Measurements from ENCODE around the gene PRKN. TPM values are rescaled to one million over a fixed set of nuclear protein-coding genes. Genes with fewer than 3 reads are reported as not detected.

PRKN gene
- total RNA-seq, 4 donors from 2014 or later: 5.2 to 121 (median 6.9) TPM

DNA sequence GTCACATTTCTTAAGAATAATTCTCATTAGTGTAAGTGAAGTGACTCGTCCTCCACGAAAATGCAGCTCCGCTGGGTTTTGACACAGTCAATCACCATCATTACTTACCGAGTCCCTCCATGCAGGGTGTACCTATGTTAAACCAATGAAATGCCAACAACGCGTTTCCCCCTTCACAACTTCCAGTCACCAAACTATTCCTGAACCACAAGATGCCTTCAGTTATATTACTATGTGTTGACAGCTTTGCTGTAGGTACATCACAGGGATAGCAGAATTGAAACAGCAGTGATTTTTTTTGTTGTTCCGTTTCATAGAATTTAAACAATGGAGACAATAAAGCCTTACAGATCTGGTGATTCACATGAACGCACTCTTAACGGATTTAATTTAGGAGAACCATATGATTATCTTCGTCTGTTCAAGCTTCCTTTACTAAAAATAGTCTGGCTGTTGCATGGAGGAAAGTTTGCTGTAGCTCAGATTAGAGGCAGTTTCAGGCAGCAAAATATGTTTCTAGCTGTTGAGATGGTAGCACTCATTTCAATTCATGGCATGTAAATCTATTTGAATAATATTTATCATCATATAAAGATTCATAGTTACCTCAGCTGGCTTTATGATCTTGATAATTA, 652.8 kb downstream of the PRKN start:
- Histone ChIP-seq H3K9me3 (no peaks in the 10 kb centered on the region), H3K4me3 (replicated peaks in 1 of 3) (no peak overlapping the region), H3K4me1 (no peaks in the 10 kb centered on the region), H3K36me3 (no peaks in the 10 kb centered on the region), H3K27ac (no peak overlapping the region), H3K27me3 (no peaks in the 10 kb centered on the region)
- WGBS, 2 donors: 88 to 90% methylated on average over 10 of the region's 10 CpGs
- intact Hi-C loops (cut with DNase I): no loop called here
- DNase-seq: no peak
- TF ChIP-seq, protein P1, sequence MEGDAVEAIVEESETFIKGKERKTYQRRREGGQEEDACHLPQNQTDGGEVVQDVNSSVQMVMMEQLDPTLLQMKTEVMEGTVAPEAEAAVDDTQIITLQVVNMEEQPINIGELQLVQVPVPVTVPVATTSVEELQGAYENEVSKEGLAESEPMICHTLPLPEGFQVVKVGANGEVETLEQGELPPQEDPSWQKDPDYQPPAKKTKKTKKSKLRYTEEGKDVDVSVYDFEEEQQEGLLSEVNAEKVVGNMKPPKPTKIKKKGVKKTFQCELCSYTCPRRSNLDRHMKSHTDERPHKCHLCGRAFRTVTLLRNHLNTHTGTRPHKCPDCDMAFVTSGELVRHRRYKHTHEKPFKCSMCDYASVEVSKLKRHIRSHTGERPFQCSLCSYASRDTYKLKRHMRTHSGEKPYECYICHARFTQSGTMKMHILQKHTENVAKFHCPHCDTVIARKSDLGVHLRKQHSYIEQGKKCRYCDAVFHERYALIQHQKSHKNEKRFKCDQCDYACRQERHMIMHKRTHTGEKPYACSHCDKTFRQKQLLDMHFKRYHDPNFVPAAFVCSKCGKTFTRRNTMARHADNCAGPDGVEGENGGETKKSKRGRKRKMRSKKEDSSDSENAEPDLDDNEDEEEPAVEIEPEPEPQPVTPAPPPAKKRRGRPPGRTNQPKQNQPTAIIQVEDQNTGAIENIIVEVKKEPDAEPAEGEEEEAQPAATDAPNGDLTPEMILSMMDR (IDR thresholded peaks at IDR 0.05): no peak
- no peak for TF ChIP-seq POLR2A (IDR thresholded peaks at IDR 0.05)

DNA sequence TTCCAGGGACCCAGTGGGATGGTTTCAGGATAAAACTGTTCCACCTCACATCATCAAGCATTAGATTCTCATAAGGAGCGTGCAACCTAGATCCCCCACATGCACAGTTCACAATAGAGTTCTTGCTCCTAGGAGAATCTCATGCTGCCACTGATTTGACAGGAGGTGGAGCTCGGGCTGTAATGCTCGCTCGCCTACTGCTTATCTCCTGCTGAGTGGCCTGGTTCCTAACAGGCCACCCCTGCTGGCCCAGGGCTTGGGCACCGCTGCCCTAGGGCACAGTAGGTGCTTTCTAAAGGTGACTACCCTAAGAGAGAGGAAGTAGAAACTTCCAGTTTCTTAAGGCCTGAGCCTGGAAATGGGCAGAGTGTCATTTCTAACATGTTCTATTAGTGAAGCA, 656.9 kb downstream of the PRKN start:
- no peaks in the 10 kb centered on the region for H3K4me1 ChIP-seq
- no peak overlapping the region for H3K4me3 ChIP-seq (replicated peaks in 1 of 3)
- no peaks in the 10 kb centered on the region for H3K27me3 ChIP-seq
- DNase-seq: no peak
- H3K27ac ChIP-seq: no peak overlapping the region
- WGBS, 2 donors: 69 to 84% methylated on average over 5 of the region's 5 CpGs
- TF ChIP-seq, protein P1 (IDR thresholded peaks at IDR 0.05): no peak
- no peak for TF ChIP-seq POLR2A (IDR thresholded peaks at IDR 0.05)
- H3K9me3 ChIP-seq: no peaks in the 10 kb centered on the region
- intact Hi-C loops (cut with DNase I): no loop called here
- no peaks in the 10 kb centered on the region for H3K36me3 ChIP-seq

DNA sequence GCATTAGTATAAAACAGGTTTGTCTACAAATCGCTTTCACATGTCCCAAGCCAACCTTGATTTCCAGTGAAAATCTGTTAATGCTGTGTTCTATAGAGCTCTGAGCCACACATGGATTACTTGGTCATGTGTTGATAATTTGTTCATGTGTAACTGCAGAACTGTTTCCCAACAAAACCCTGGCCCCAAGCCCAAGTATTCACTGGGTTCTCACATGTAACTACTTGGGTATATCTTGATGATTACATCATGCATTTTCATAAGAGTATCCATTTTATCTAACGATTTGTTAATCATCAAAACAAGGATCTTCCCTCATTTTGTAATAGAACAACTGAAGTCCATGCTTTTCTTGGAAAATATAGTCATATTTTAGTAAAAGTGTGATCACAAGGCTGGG, 657.6 kb downstream of the PRKN start:
- Histone ChIP-seq H3K9me3 (no peaks in the 10 kb centered on the region), H3K4me3 (replicated peaks in 1 of 3) (no peak overlapping the region), H3K36me3 (no peaks in the 10 kb centered on the region), H3K4me1 (no peaks in the 10 kb centered on the region), H3K27ac (no peak overlapping the region), H3K27me3 (no peaks in the 10 kb centered on the region)
- intact Hi-C loops (cut with DNase I): no loop called here
- no peak for TF ChIP-seq POLR2A (IDR thresholded peaks at IDR 0.05)
- TF ChIP-seq, protein P1 (IDR thresholded peaks at IDR 0.05): no peak
- WGBS, 2 donors: 95 to 99% methylated on average over 2 of the region's 2 CpGs
- no peak for DNase-seq

DNA sequence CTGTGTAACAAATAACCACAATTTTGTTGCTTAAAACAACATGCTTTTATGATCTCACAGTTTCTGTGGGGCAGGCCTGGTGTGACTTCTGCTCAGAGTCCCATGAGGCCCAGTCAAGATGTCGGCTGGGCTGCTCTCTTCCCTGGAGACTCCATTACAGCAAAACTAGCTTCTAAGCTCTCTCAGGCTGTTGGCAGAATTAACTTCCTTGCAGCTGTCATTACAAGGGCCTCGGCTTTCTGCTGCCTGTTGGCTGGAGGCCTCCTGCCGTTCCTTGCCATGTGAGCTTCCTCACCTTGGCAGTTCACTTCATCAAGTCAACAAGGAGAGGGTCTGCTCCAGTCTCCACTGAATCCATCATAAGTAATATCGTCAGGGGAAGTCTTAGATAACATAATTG, 659.2 kb downstream of the PRKN start:
- Histone ChIP-seq H3K27ac (no peak overlapping the region), H3K4me1 (no peaks in the 10 kb centered on the region), H3K27me3 (no peaks in the 10 kb centered on the region), H3K4me3 (replicated peaks in 1 of 3) (no peak overlapping the region), H3K36me3 (no peaks in the 10 kb centered on the region), H3K9me3 (no peaks in the 10 kb centered on the region)
- WGBS, 2 donors: 56 to 62% methylated on average over 4 of the region's 4 CpGs
- DNase-seq: no peak
- TF ChIP-seq POLR2A (IDR thresholded peaks at IDR 0.05): no peak
- TF ChIP-seq, protein P1 (IDR thresholded peaks at IDR 0.05): no peak
- intact Hi-C loops (cut with DNase I): no loop called here

DNA sequence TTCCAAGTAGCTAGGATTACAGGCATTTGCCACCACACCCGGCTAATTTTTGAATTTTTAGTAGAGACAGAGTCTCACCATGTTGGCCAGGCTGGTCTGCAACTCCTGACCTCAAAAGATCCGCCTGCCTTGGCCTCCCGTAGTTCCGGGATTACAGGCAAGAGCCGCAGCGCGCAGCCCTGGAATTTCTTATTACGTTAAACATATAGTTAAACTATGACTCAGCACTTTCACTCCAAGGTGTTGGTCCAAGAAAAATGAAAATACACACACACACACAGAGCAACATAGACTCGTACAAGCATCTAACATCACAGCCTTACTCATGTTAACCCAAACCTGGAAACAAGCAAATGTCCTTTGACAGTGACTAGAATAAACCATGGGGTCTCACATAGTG, 663.9 kb downstream of the PRKN start:
- no peaks in the 10 kb centered on the region for H3K36me3 ChIP-seq
- intact Hi-C loops (cut with DNase I): no loop called here
- H3K27me3 ChIP-seq: no peaks in the 10 kb centered on the region
- no peak overlapping the region for H3K4me3 ChIP-seq (replicated peaks in 1 of 3)
- WGBS, 2 donors: 91 to 95% methylated on average over 9 of the region's 9 CpGs
- no peaks in the 10 kb centered on the region for H3K4me1 ChIP-seq
- DNase-seq: no peak
- TF ChIP-seq POLR2A (IDR thresholded peaks at IDR 0.05): no peak
- TF ChIP-seq, protein P1 (IDR thresholded peaks at IDR 0.05): no peak
- no peaks in the 10 kb centered on the region for H3K9me3 ChIP-seq
- H3K27ac ChIP-seq: no peak overlapping the region

Measured in thyroid gland (tissue), 4 donors.